T-helper 17 cell (primary cell): ENCODE measurements around the gene CRTC1. TPM values are rescaled to one million over a fixed set of nuclear protein-coding genes. Genes with fewer than 3 reads are reported as not detected.

ENCODE experiments used
- ATAC-seq: fragments of 150-1000 bp; cut with Tn5 transposase; 2 replicates; pipeline ENCODE4 v1.10.0; 2021; ENCODE audit warnings: mild to moderate bottlenecking, moderate library complexity
- DNase-seq, 3 donors: peaks; one replicate each; pipeline versions ENCODE4 v3.0.0 to v3.0.0-alpha.2; 2020 to 2021
- H3K9me3 ChIP-seq: one replicate; pipeline ENCODE4 v1.7.0; 2013; ENCODE audit warnings: low read length, mild to moderate bottlenecking; ENCODE audit not compliant: control insufficient read depth, poor library complexity, severe bottlenecking
- H3K27ac Mint-ChIP-seq: one replicate; pipeline ENCODE4 v1.8.0; 2022; ENCODE audit warnings: mild to moderate bottlenecking, moderate library complexity, mixed read lengths
- H3K27me3 Mint-ChIP-seq: one replicate; pipeline ENCODE4 v1.8.0; 2022; ENCODE audit warnings: mixed read lengths
- H3K36me3 Mint-ChIP-seq: one replicate; pipeline ENCODE4 v1.8.0; 2022; ENCODE audit warnings: low read depth, mixed read lengths
- H3K4me1 Mint-ChIP-seq: one replicate; pipeline ENCODE4 v1.8.0; 2022; ENCODE audit warnings: mild to moderate bottlenecking, mixed read lengths
- H3K4me3 Mint-ChIP-seq: one replicate; pipeline ENCODE4 v1.8.0; 2022; ENCODE audit warnings: mild to moderate bottlenecking, moderate library complexity, mixed read lengths
- total RNA-seq, 4 donors: library from RNA in 2 of 4; stranded (reverse) in 2 of 4; gene quantifications; one replicate each; pipeline ENCODE4 v1.2.3 and lab custom pipeline; 2022 to 2026

CRTC1 gene
- total RNA-seq, 2 donors from 2014 or later = 14.4 to 15.3 TPM

DNA sequence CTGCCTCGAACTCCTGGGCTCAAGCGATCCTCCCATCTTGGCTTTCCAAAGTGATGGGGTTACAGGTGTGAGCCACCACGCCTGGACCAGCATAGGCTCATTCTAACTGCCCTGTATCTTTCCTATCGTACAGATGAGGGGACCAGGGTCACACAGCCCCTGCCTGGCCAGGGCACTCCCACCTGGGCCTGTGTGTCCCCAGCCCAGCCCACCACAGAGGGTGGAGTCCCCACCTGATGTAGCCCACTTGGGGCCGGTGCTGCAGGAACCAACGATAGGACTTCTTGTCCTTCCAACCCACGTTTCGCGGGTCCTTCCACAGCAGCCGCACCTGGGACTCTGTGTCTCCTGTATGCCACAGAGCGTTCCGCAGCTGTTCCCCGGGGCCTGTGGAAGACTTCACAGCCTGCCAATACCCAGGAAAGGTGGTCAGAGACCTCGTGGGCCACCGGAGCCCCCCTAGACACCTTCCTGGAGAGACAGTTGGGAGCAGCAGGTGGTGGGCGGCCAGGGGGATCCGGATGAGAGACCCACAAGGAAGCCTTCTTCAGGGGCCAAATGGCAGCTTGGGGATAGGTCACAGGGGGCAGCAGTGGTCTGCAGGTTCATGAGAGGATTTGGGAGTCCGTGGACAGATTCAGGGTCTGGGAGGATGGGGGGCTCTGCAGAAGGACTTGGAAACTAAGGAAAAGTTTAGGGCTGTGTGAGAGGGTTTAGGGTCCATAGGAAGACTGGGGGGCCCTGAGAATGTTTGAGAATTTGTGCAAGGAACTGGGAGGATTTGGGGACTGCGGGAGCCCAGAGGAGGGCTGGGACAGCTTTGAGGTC, 100.7 kb downstream of the CRTC1 start:
- Mint-ChIP-seq H3K4me1 (peaks cover 19% of the 10 kb centered on the region), H3K27ac (no peak overlapping the region), H3K4me3 (no peak overlapping the region), H3K36me3 (peaks cover under 1% of the 10 kb centered on the region), H3K27me3 (peaks cover 32% of the 10 kb centered on the region)
- DNase-seq (no peak), ATAC-seq (no peak)
- no peaks in the 10 kb centered on the region for H3K9me3 ChIP-seq

DNA sequence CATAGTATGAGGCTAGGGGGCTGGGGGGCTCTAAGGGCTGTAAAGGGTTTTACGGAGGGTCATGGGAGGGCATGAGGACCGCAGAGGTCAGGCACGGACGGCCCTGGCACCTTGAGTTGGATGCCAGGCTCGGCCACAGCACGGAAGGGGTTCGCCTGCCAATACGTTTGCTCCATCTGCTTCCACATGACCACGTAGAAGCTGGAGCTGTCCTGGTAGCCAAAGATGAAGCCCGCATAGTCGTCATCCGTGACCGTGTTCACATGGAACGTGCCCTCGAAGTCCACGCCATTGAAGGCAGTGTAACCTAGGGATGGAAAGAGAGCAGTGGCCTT, 101.3 kb downstream of the CRTC1 start:
- Mint-ChIP-seq H3K4me1 (peaks cover 23% of the 10 kb centered on the region), H3K36me3 (peaks cover 2% of the 10 kb centered on the region), H3K27me3 (peaks cover 38% of the 10 kb centered on the region), H3K4me3 (no peak overlapping the region), H3K27ac (no peak overlapping the region)
- no peaks in the 10 kb centered on the region for H3K9me3 ChIP-seq
- ATAC-seq = no peak
- DNase-seq = no peak

GRCh38 chr19:18785179-18786124, 102.0 kb downstream of the CRTC1 start:
- Mint-ChIP-seq H3K27ac (no peak overlapping the region), H3K4me1 (peaks cover 28% of the 10 kb centered on the region), H3K27me3 (peaks cover 45% of the 10 kb centered on the region), H3K36me3 (peaks cover 6% of the 10 kb centered on the region), H3K4me3 (no peak overlapping the region)
- DNase-seq (peak; percentile 39 to 63 (median 63)), ATAC-seq (peak; percentile 78)
- no peaks in the 10 kb centered on the region for H3K9me3 ChIP-seq

- no peak overlapping the region for H3K27ac Mint-ChIP-seq
- H3K4me1 Mint-ChIP-seq = peaks cover 32% of the 10 kb centered on the region
- H3K27me3 Mint-ChIP-seq = peaks cover 63% of the 10 kb centered on the region
- H3K9me3 ChIP-seq = no peaks in the 10 kb centered on the region
- DNase-seq (no peak), ATAC-seq (no peak)
- peaks cover 9% of the 10 kb centered on the region for H3K36me3 Mint-ChIP-seq
- H3K4me3 Mint-ChIP-seq = peak overlapping the region; percentile 95
These were observed 105.3 kb downstream of the CRTC1 start for GRCh38 chr19:18788529-18789421.

DNA sequence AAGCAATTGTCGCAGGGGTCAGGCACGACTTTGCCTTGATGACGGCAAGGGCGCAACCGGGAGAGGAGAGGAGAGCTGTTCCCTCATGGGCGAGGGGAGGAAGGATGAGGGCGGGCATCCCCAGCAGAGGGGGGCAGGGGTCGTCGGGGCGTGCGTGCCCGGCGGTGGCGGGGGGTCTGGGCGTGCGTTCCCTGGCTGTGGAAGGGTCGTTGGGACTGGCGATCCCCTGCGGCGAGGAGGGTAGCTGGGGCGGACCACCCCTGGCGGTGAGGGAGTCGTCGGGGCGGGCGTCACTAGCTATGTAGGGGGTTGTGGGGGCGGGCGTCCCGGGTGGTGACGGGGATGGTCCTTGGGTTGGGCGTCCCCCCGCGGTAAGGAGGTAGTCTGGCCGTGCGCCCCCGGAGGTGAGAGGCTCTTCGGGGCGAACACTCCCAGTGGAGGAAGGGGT, 106.0 kb downstream of the CRTC1 start:
- DNase-seq (no peak), ATAC-seq (no peak)
- no peaks in the 10 kb centered on the region for H3K9me3 ChIP-seq
- H3K36me3 Mint-ChIP-seq = peaks cover 9% of the 10 kb centered on the region
- peak overlapping the region; percentile 95 for H3K4me3 Mint-ChIP-seq
- H3K27me3 Mint-ChIP-seq = peaks cover 63% of the 10 kb centered on the region
- H3K4me1 Mint-ChIP-seq = peaks cover 29% of the 10 kb centered on the region
- no peak overlapping the region for H3K27ac Mint-ChIP-seq

- H3K27me3 Mint-ChIP-seq = peaks cover 66% of the 10 kb centered on the region
- peak; percentile 39 for ATAC-seq
- peaks cover 27% of the 10 kb centered on the region for H3K4me1 Mint-ChIP-seq
- H3K36me3 Mint-ChIP-seq = peaks cover 9% of the 10 kb centered on the region
- no peak for DNase-seq
- H3K9me3 ChIP-seq = no peaks in the 10 kb centered on the region
- H3K4me3 Mint-ChIP-seq = peak overlapping the region; percentile 95
- H3K27ac Mint-ChIP-seq = no peak overlapping the region
These were observed 106.5 kb downstream of the CRTC1 start for GRCh38 chr19:18789883-18790565.

GRCh38 chr19:18790566-18791314, 107.3 kb downstream of the CRTC1 start, which contains the start of gene COMP:
TSS of gene COMP (minus strand) at chr19:18791305. CDS start at chr19:18791269, 36 bp downstream.
- Mint-ChIP-seq H3K27ac (no peak within 1 kb of the TSS), H3K4me1 (peaks cover 27% of the 10 kb centered on the region)
- ATAC-seq = peak; percentile 23

GRCh38 chr19:18791315-18791678, 107.8 kb downstream of the CRTC1 start:
- no peak for DNase-seq
- H3K9me3 ChIP-seq = no peaks in the 10 kb centered on the region
- Mint-ChIP-seq H3K4me3 (peak overlapping the region; percentile 95), H3K4me1 (peaks cover 23% of the 10 kb centered on the region), H3K36me3 (peaks cover 9% of the 10 kb centered on the region), H3K27me3 (peaks cover 65% of the 10 kb centered on the region), H3K27ac (no peak overlapping the region)
- no peak for ATAC-seq

More at GRCh38 chr19:18790566-18791314, 107.3 kb downstream of the CRTC1 start, which contains the start of gene COMP:
- DNase-seq = no peak
- H3K9me3 ChIP-seq = no peaks in the 10 kb centered on the region
- H3K4me3 Mint-ChIP-seq = peak within 1 kb of the TSS; percentile 95
- H3K27me3 Mint-ChIP-seq = peaks cover 66% of the 10 kb centered on the region
- peaks cover 9% of the 10 kb centered on the region for H3K36me3 Mint-ChIP-seq

DNA sequence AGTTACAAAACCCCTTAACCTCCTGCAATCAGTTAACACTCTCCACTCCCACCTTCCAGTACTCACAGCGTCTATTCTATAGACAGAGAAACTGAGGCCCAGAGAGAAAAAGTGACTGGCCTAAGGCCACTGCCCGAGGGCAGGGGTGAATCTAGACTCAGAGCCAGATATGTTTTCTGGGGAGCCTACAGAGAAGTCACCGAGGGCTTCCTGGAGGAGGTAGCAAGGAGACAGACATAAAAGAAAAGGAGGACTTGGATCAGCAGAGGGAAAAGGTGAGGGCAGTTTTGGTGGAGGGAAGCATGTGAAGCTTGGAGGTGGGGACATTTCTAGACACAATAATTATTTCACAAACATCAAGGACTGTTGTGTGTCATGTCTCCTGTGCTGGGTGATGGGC, 109.2 kb downstream of the CRTC1 start:
- ATAC-seq = no peak
- DNase-seq = no peak
- peaks cover 63% of the 10 kb centered on the region for H3K27me3 Mint-ChIP-seq
- H3K4me1 Mint-ChIP-seq = peaks cover 21% of the 10 kb centered on the region
- no peak overlapping the region for H3K4me3 Mint-ChIP-seq
- no peaks in the 10 kb centered on the region for H3K9me3 ChIP-seq
- peaks cover 11% of the 10 kb centered on the region for H3K36me3 Mint-ChIP-seq
- no peak overlapping the region for H3K27ac Mint-ChIP-seq

GRCh38 chr19:18793144-18794028, 109.9 kb downstream of the CRTC1 start:
- Mint-ChIP-seq H3K27ac (no peak overlapping the region), H3K4me1 (peaks cover 21% of the 10 kb centered on the region), H3K4me3 (peak overlapping the region; percentile 31), H3K36me3 (peaks cover 11% of the 10 kb centered on the region), H3K27me3 (peaks cover 68% of the 10 kb centered on the region)
- H3K9me3 ChIP-seq = no peaks in the 10 kb centered on the region
- ATAC-seq (no peak), DNase-seq (no peak)

GRCh38 chr19:18794029-18794313, 110.5 kb downstream of the CRTC1 start:
- Mint-ChIP-seq H3K4me3 (no peak overlapping the region), H3K27ac (no peak overlapping the region), H3K36me3 (peaks cover 11% of the 10 kb centered on the region), H3K4me1 (peaks cover 17% of the 10 kb centered on the region), H3K27me3 (peaks cover 65% of the 10 kb centered on the region)
- no peaks in the 10 kb centered on the region for H3K9me3 ChIP-seq
- ATAC-seq = no peak
- DNase-seq = no peak
